GM12874 (cell line): ENCODE data around the gene MALT1.

ENCODE experiments used
- TF ChIP-seq, protein P1 (sequence below): IDR thresholded peaks from 2 replicates; pipeline ENCODE4 v1.5.1; 2011; ENCODE audit warnings: low read depth, mild to moderate bottlenecking, control low read depth, low read length, moderate library complexity; ENCODE audit not compliant: insufficient read depth

MALT1 gene

DNA sequence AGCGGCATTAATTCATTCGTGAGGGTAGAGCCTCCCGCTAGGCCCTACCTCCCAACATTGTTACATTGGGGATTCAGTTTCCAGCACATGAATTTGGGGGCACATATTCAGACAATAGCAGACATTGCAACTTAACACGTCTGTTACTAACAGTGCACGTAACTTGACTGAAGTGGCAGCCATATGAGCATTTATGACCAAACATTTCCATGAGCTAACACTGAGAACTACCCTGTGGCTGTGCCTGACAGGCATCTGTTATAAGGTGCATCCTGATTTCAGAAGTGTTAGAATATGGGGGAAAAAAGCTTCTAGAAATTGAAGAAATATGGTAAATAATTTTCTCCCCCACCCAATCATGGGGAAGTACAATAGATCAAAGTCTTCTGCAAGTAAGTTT lies 24.5 kb downstream of the MALT1 start:
- TF ChIP-seq, protein P1, sequence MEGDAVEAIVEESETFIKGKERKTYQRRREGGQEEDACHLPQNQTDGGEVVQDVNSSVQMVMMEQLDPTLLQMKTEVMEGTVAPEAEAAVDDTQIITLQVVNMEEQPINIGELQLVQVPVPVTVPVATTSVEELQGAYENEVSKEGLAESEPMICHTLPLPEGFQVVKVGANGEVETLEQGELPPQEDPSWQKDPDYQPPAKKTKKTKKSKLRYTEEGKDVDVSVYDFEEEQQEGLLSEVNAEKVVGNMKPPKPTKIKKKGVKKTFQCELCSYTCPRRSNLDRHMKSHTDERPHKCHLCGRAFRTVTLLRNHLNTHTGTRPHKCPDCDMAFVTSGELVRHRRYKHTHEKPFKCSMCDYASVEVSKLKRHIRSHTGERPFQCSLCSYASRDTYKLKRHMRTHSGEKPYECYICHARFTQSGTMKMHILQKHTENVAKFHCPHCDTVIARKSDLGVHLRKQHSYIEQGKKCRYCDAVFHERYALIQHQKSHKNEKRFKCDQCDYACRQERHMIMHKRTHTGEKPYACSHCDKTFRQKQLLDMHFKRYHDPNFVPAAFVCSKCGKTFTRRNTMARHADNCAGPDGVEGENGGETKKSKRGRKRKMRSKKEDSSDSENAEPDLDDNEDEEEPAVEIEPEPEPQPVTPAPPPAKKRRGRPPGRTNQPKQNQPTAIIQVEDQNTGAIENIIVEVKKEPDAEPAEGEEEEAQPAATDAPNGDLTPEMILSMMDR = no peak

DNA sequence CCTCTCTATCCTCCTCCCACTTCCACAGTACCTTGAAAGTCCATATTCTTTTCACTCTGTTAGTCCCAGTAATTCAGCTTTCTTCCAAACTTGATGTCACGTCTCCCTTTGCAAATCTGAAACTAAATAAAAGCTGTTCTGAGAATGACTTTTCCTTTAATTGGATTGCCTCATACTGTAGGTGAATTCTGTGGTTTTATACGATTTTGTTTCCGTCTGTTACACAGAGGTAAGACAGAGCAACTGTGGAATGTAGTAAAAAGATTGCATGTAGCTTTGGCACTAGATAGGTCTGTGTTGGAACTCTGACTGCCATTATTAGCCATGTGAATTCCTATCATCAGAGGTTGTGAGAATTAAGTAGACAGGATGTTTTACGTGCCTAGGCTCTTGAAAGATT lies 25.9 kb downstream of the MALT1 start:
- TF ChIP-seq, protein P1 = no peak

DNA sequence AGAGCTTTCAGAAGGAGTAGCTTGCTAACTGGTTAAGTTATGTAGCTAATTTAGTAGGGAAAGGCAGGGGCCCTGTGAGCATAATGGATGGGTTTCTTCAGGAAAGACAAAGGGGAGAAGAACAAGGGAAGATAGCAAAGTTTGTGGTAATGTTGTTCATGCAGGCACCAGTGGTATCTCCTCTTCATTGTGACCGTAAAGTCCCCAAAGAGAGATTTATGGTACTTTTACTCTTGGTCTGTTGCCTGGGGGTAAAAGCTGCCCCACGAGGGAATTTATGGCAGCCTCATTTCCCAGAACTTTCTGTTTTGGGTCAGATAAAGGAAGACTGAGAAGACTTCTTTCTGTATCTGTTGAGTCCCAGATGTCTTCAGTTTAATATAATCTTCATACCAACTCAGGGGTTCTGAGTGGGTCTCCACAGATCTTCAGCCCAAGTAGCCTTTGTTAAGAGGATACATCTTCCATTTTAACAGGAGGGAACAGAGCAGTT lies 27.5 kb downstream of the MALT1 start:
- TF ChIP-seq, protein P1 = no peak

DNA sequence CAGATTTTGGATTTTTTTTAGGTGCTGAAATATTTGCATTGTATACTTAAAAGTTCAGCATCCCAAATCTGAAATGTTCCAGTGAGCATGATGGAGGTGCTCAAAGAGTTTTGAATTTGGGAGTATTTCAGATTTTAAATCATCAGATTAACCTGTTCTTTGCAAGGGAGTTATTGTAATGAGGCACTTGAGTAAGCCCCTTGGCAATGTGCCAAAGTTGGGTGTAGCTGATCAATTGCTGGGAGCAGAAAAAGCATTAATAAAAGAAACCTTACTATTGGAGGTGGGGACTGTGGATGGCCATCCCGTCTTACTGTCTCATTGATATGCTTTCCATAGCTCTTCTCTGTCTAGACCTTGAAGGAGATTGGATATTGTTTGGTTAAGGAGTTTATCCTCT lies 28.3 kb downstream of the MALT1 start:
- TF ChIP-seq, protein P1 = no peak

DNA sequence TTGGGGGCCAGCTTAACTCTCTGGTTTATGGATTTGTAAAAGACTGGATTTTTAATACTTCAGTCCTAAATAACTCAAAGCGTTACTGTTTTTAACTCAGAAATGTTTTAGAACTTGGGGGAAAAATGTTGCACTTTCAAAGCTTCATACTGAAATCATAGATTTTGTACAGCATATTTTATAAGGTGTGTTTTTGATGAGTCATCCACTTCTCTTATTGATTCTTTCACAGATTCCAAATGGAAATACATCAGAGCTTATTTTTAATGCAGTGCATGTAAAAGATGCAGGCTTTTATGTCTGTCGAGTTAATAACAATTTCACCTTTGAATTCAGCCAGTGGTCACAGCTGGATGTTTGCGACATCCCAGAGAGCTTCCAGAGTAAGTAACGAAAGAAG lies 28.9 kb downstream of the MALT1 start:
- TF ChIP-seq, protein P1 = no peak

DNA sequence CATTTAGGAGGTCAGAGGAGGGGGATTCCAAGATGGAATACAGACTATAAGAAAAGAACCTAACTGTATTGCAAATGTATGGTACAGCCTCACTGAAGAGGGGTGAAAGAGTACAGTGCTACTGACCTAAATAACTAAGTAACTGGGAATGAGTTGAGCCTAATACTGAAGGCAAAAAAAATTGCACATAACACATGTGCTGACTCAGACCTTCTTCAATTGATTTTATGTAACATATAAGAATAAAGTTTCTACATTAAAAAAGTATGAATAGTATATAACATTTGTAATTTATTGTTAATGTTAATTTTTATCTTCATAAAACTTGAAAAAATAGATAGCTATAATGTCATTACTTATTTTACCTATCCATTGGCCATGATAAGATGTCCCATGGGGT lies 41.7 kb downstream of the MALT1 start:
- TF ChIP-seq, protein P1 = no peak

DNA sequence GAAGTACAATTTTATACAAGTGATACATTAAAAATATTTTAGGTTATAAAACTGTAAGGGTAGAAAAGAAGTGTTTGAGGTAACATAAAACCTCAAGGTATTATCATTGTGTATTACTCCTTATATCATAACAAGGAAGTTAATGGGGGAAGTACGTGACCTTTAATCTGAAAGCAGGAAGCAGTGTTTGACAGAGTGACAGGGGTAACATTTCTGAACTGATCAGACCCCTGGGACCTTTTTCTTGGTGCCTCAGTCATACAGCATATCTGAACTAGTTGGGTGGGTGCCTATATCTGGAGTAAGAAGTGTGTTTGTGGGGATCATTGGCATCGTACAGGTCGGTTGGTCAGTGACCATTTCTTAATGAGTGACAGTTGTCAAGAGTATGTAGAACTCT lies 43.0 kb downstream of the MALT1 start:
- TF ChIP-seq, protein P1 = no peak

DNA sequence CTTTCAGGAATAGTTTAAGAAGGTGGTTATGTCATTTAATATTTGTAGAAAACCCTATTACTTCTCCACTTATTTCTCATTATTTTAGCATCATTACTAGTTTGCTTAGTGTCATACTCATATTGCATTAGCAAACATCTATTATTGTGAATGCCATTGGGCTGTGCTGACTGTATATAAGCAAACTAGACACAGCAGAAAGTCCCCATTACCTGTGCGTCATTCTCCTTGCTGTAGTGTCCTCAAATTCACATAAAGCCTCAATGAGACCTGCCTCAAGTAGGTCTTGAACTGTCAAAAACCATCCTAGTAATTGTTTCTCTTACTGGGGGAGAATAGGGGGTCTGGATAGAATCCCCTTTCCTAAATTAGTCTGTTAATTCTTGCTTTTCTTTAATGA lies 43.6 kb downstream of the MALT1 start:
- TF ChIP-seq, protein P1 = no peak
